ENCODE results near the gene LACRT. TPM values are rescaled to one million over a fixed set of nuclear protein-coding genes. Genes with fewer than 3 reads are reported as not detected.

The LACRT gene
- total and polyA plus RNA-seq, 4 experiments from 2014 or later, result not detected

- ChIA-PET CTCF (ENCODE audit: partially characterized antibody) (interaction anchor here (6.5 kb wide), 1 partner anchor 13 kb away, joined by 64 read pairs; no protein-coding TSS in a partner anchor), POLR2A (ENCODE audit: partially characterized antibody) (no interaction called here)
- DNase-seq, result no peak
- no peaks in the 10 kb centered on the region for H3K36me3 Mint-ChIP-seq
- no peak overlapping the region for H3K27ac Mint-ChIP-seq
- Histone ChIP-seq H3K27me3 (ENCODE audit: insufficient read depth, low read length) (peaks cover 24% of the 10 kb centered on the region), H3K36me3 (ENCODE audit: insufficient read depth, low read length) (no peaks in the 10 kb centered on the region), H3K9me3 (ENCODE audit: control insufficient read depth in 1 of 2, low read length in 2 of 2) (no peaks in the 10 kb centered on the region), H3K4me3 (ENCODE audit: low read length in 2 of 2) (no peak overlapping the region), H3K27ac (ENCODE audit: low read depth, low read length) (no peak overlapping the region), H3K4me1 (ENCODE audit: insufficient read depth, low read length) (peaks cover 6% of the 10 kb centered on the region)
- peak overlapping the region in 1 of 8 donors; percentile 18 for H3K4me3 Mint-ChIP-seq
- H3K27me3 Mint-ChIP-seq, result peaks cover 38 to 54% of the 10 kb centered on the region in 2 donors
- peaks cover 6 to 9% (median 7%) of the 10 kb centered on the region in 4 donors for H3K4me1 Mint-ChIP-seq
- intact Hi-C loops (cut with micrococcal nuclease), result no loop called here
- H3K9me3 Mint-ChIP-seq, result no peaks in the 10 kb centered on the region
Measured at GRCh38 chr12:54585243-54585642, 49.5 kb downstream of the LACRT start.

- Mint-ChIP-seq H3K27me3 (peaks cover 28 to 44% of the 10 kb centered on the region in 2 donors), H3K36me3 (no peaks in the 10 kb centered on the region), H3K4me1 (peaks cover 9 to 12% (median 10%) of the 10 kb centered on the region in 4 donors), H3K27ac (no peak overlapping the region), H3K9me3 (no peaks in the 10 kb centered on the region), H3K4me3 (no peak overlapping the region)
- Histone ChIP-seq H3K4me3 (ENCODE audit: low read length in 2 of 2) (no peak overlapping the region), H3K36me3 (ENCODE audit: insufficient read depth, low read length) (no peaks in the 10 kb centered on the region), H3K27me3 (ENCODE audit: insufficient read depth, low read length) (peaks cover 22% of the 10 kb centered on the region), H3K27ac (ENCODE audit: low read depth, low read length) (no peak overlapping the region), H3K4me1 (ENCODE audit: insufficient read depth, low read length) (peaks cover 12% of the 10 kb centered on the region), H3K9me3 (ENCODE audit: control insufficient read depth in 1 of 2, low read length in 2 of 2) (no peaks in the 10 kb centered on the region)
- ChIA-PET POLR2A (ENCODE audit: partially characterized antibody) (no interaction called here), CTCF (ENCODE audit: partially characterized antibody) (interaction anchor here (1.3 to 6.5 kb wide), 2 partner anchors 14 to 21 kb away, joined by 3 to 64 read pairs; no protein-coding TSS in a partner anchor)
- intact Hi-C loops (cut with micrococcal nuclease), result no loop called here
- DNase-seq, result no peak
Measured at GRCh38 chr12:54584128-54584527, 50.6 kb downstream of the LACRT start.

GRCh38 chr12:54583726-54584125 lies 51.0 kb downstream of the LACRT start:
- Histone ChIP-seq H3K4me3 (ENCODE audit: low read length in 2 of 2) (no peak overlapping the region), H3K27me3 (ENCODE audit: insufficient read depth, low read length) (peaks cover 18% of the 10 kb centered on the region), H3K9me3 (ENCODE audit: control insufficient read depth in 1 of 2, low read length in 2 of 2) (no peaks in the 10 kb centered on the region), H3K4me1 (ENCODE audit: insufficient read depth, low read length) (peaks cover 12% of the 10 kb centered on the region), H3K36me3 (ENCODE audit: insufficient read depth, low read length) (no peaks in the 10 kb centered on the region), H3K27ac (ENCODE audit: low read depth, low read length) (no peak overlapping the region)
- intact Hi-C loops (cut with micrococcal nuclease), result no loop called here
- POLR2A ChIA-PET (ENCODE audit: partially characterized antibody), result no interaction called here
- CTCF ChIA-PET (ENCODE audit: partially characterized antibody), result interaction anchor here (1.3 to 6.5 kb wide), 3 partner anchors 10 to 20 kb away, joined by 3 to 64 read pairs (median 6); no protein-coding TSS in a partner anchor
- Mint-ChIP-seq H3K27ac (no peak overlapping the region), H3K4me1 (peaks cover 5 to 8% (median 6%) of the 10 kb centered on the region in 4 donors), H3K36me3 (no peaks in the 10 kb centered on the region), H3K27me3 (peaks cover 24 to 40% of the 10 kb centered on the region in 2 donors), H3K4me3 (no peak overlapping the region), H3K9me3 (no peaks in the 10 kb centered on the region)
- DNase-seq, result no peak

GRCh38 chr12:54581412-54581811 lies 53.3 kb downstream of the LACRT start:
- peaks cover 3% of the 10 kb centered on the region for H3K27me3 ChIP-seq (ENCODE audit: insufficient read depth, low read length)
- Mint-ChIP-seq H3K9me3 (no peaks in the 10 kb centered on the region), H3K4me3 (no peak overlapping the region), H3K36me3 (peaks cover 0 to 2% of the 10 kb centered on the region in 2 donors), H3K4me1 (peaks cover 4 to 7% (median 5%) of the 10 kb centered on the region in 4 donors), H3K27me3 (peaks cover 10 to 25% of the 10 kb centered on the region in 2 donors), H3K27ac (no peak overlapping the region)
- no peak overlapping the region for H3K27ac ChIP-seq (ENCODE audit: low read depth, low read length)
- peaks cover 7% of the 10 kb centered on the region for H3K4me1 ChIP-seq (ENCODE audit: insufficient read depth, low read length)
- ChIA-PET CTCF (ENCODE audit: partially characterized antibody) (interaction anchor here (2.4 to 6.8 kb wide), 3 partner anchors 16 to 54 kb away, joined by 7 to 64 read pairs (median 56); no protein-coding TSS in a partner anchor), POLR2A (ENCODE audit: partially characterized antibody) (no interaction called here)
- H3K9me3 ChIP-seq (ENCODE audit: control insufficient read depth in 1 of 2, low read length in 2 of 2), result no peaks in the 10 kb centered on the region
- DNase-seq, result no peak
- no peaks in the 10 kb centered on the region for H3K36me3 ChIP-seq (ENCODE audit: insufficient read depth, low read length)
- H3K4me3 ChIP-seq (ENCODE audit: low read length in 2 of 2), result no peak overlapping the region
- intact Hi-C loops (cut with micrococcal nuclease), result no loop called here

Other genes starting within 250 kb of the LACRT start
- 100 to 1,000 TPM; 158 to 162 TPM for gene ITGA5, start 215.6 kb downstream of the LACRT start, total RNA-seq
- gene ITGA5, start 215.6 kb downstream of the LACRT start, polyA plus RNA-seq, result 10 to 100 TPM; 28.8 to 64.7 TPM
- 1 to 10 TPM; 4.2 to 7.0 TPM for gene GTSF1, start 161.3 kb downstream of the LACRT start, total RNA-seq
- gene GTSF1, start 161.3 kb downstream of the LACRT start, polyA plus RNA-seq, result 10 to 100 TPM; 15.8 to 38.5 TPM
- gene NCKAP1L, start 137.1 kb downstream of the LACRT start, total RNA-seq, result 100 to 1,000 TPM; 134 to 138 TPM
- gene NCKAP1L, start 137.1 kb downstream of the LACRT start, polyA plus RNA-seq, result 100 to 1,000 TPM in 1 of 2 donors, 10 to 100 TPM in 1; 93.4 to 107 TPM
- 1 to 10 TPM; 2.4 to 3.8 TPM for gene PDE1B, start 85.3 kb downstream of the LACRT start, total RNA-seq
- under 1 TPM in 1 of 2 donors, not detected in 1; 0.56 TPM for gene PDE1B, start 85.3 kb downstream of the LACRT start, polyA plus RNA-seq
- gene PPP1R1A, start 46.2 kb downstream of the LACRT start, total RNA-seq, result not detected
- gene PPP1R1A, start 46.2 kb downstream of the LACRT start, polyA plus RNA-seq, result not detected
- not detected for gene DCD, start 13.5 kb upstream of the LACRT start, total RNA-seq
- not detected for gene DCD, start 13.5 kb upstream of the LACRT start, polyA plus RNA-seq
- gene MUCL1, start 219.6 kb upstream of the LACRT start, total RNA-seq, result not detected
- not detected for gene MUCL1, start 219.6 kb upstream of the LACRT start, polyA plus RNA-seq

Measured in CD4-positive, alpha-beta memory T cell (primary cell).